HepG2 (cell line): ENCODE measurements around the gene TUBB. TPM values are rescaled to one million over a fixed set of nuclear protein-coding genes. Genes with fewer than 3 reads are reported as not detected.

Source experiments
- EHMT2 ChIP-seq: fragments of 200-600 bp; sonication (generic); IDR thresholded peaks from 2 replicates; pipeline ENCODE4 v1.7.0; 2017; ENCODE audit warnings: antibody characterized with exemption, low read depth, low read length, borderline replicate concordance
- MLLT10 ChIP-seq: sonication (generic); formaldehyde crosslinking; IDR thresholded peaks from 2 replicates; pipeline ENCODE4 v1.4.0; 2020; ENCODE audit warnings: missing genetic modification reagents
- PRPF4 ChIP-seq: fragments of 200-400 bp; formaldehyde crosslinking; IDR thresholded peaks from 2 replicates; pipeline ENCODE4 v1.6.1; 2016; ENCODE audit warnings: low read length, low read depth; ENCODE audit not compliant: poor library complexity, severe bottlenecking
- RAD51 ChIP-seq: fragments of 450-650 bp; IDR thresholded peaks from 2 replicates; pipeline ENCODE4 v1.6.1; 2016; ENCODE audit warnings: borderline replicate concordance
- RBAK ChIP-seq: sonication (generic); formaldehyde crosslinking; IDR thresholded peaks from 2 replicates; pipeline ENCODE4 v1.5.1; 2020; ENCODE audit warnings: mild to moderate bottlenecking, missing genetic modification reagents
- ZIK1 ChIP-seq: sonication (generic); formaldehyde crosslinking; IDR thresholded peaks from 2 replicates; pipeline ENCODE4 v1.5.0; 2020; ENCODE audit warnings: mild to moderate bottlenecking, low read depth, missing genetic modification reagents, borderline replicate concordance
- ZMYM2 ChIP-seq: sonication (generic); formaldehyde crosslinking; IDR thresholded peaks from 2 replicates; pipeline ENCODE4 v1.8.0; 2022; ENCODE audit warnings: mild to moderate bottlenecking, missing genetic modification reagents
- ZNF136 ChIP-seq: sonication (generic); formaldehyde crosslinking; IDR thresholded peaks from 2 replicates; pipeline ENCODE4 v1.8.1; 2022; ENCODE audit warnings: low read depth, mild to moderate bottlenecking, moderate library complexity, missing genetic modification reagents
- ZNF292 ChIP-seq: sonication (generic); formaldehyde crosslinking; IDR thresholded peaks from 2 replicates; pipeline ENCODE4 v1.8.1; 2022; ENCODE audit warnings: mild to moderate bottlenecking, low read depth, missing genetic modification reagents, borderline replicate concordance
- ZNF547 ChIP-seq: sonication (generic); formaldehyde crosslinking; IDR thresholded peaks from 2 replicates; pipeline ENCODE4 v1.5.1; 2020; ENCODE audit warnings: mild to moderate bottlenecking, missing genetic modification reagents
- ZNF792 ChIP-seq: IDR thresholded peaks from 2 replicates; pipeline ENCODE4 v1.6.1; 2016
- ZSCAN22 ChIP-seq: sonication (generic); formaldehyde crosslinking; IDR thresholded peaks from 2 replicates; pipeline ENCODE4 v1.4.0; 2020; ENCODE audit warnings: mild to moderate bottlenecking, missing genetic modification reagents
- polyA plus RNA-seq, 8 experiments: library from polyadenylated mRNA; depleted of rRNA in 3 of 8; stranded (reverse) in 7 of 8; unstranded in 1 of 8; fragments of >200 nt; fragmentation: Illumina TruSeq in 4 of 8; extraction: Trizol in 4 of 8; gene quantifications; 2 replicates each; pipeline versions ENCODE4 v1.2.1 to v1.2.3, GENCODE V29; 2011 to 2016; ENCODE audit warnings: low read depth in 4 of 8, missing spikeins in 1 of 8, mixed read lengths in 1 of 8; ENCODE audit not compliant: insufficient read depth in 1 of 8
- total RNA-seq, 5 experiments: library from RNA; depleted of rRNA; stranded (reverse); fragments of >200 nt; fragmentation: Illumina TruSeq; extraction: Trizol; gene quantifications; 2 replicates each; pipeline ENCODE4 v1.2.3, GENCODE V29; 2016; ENCODE audit warnings: low read depth in 1 of 5
- TF ChIP-seq, protein P1 (sequence below): sonication (generic); formaldehyde crosslinking; IDR thresholded peaks from 2 replicates; pipeline ENCODE4 v1.9.0; 2021; ENCODE audit warnings: missing genetic modification reagents, borderline replicate concordance
- TF ChIP-seq, protein P2 (sequence below): sonication (generic); formaldehyde crosslinking; IDR thresholded peaks from 2 replicates; pipeline ENCODE4 v1.5.0; 2020; ENCODE audit warnings: mild to moderate bottlenecking, missing genetic modification reagents
- TF ChIP-seq, protein P3 (sequence below): sonication (generic); formaldehyde crosslinking; IDR thresholded peaks from 2 replicates; pipeline ENCODE4 v1.4.0; 2020; ENCODE audit warnings: missing genetic modification reagents, borderline replicate concordance
- TF ChIP-seq, protein P4 (sequence below): sonication (generic); formaldehyde crosslinking; IDR thresholded peaks from 2 replicates; pipeline ENCODE4 v1.8.0; 2022; ENCODE audit warnings: low read depth, missing genetic modification reagents
- TF ChIP-seq, protein P5 (sequence below): sonication (generic); formaldehyde crosslinking; IDR thresholded peaks from 2 replicates; pipeline ENCODE4 v1.4.0; 2020; ENCODE audit warnings: missing genetic modification reagents
- TF ChIP-seq, protein P6 (sequence below): IDR thresholded peaks from 2 replicates; pipeline ENCODE4 v1.6.1; 2016; ENCODE audit warnings: low read depth, control low read depth

TUBB gene
- total and polyA plus RNA-seq, 2 of the 13 experiments (the other 11 are each of a cell fraction or from before 2014, with no cell fraction given) = 911 to 1,163 TPM

DNA sequence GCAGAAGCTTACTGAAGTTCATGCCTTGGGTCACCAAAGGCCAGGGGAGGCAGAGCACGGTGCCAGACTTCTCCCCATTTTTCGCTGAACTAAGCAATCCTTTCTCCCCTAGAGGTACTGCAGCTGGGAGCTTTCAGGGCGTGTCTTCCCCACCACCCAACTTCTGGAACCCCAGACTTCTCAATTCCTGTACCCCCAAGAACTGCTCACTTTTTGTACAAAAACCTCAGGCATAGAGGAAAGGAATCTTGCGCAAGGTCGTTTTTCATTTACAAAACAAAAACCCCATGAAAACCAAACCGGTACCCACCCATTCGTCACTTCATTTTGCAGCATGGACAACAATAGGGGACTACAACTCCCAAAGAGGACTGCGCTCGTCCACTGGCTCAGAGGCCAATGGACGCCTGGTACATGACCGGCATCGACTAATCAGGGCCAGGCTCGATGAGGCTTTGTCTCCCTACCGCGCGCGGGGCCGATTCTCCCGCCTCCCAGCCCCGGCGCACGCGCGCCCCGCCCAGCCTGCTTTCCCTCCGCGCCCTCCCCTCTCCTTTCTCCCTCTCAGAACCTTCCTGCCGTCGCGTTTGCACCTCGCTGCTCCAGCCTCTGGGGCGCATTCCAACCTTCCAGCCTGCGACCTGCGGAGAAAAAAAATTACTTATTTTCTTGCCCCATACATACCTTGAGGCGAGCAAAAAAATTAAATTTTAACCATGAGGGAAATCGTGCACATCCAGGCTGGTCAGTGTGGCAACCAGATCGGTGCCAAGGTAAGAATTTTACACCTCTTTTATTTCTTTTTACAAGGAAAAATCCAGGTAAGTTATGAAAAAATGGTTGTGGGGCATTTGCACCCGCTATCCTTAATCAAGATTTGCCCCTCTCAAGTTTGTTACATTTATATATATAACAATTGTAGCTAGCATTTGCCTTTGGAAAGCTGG is at the start of gene TUBB (continued):
- TF ChIP-seq ZNF136 (CRISPR knock-in tag) = no peak
- peak; percentile 83; the same call in 1 of the 2 replicates for TF ChIP-seq MLLT10 (CRISPR knock-in tag)
- no peak for TF ChIP-seq ZMYM2 (CRISPR knock-in tag)
- no peak; the same call in 1 of the 2 replicates for TF ChIP-seq EHMT2
- peak; percentile 17; the same call in 1 of the 2 replicates for TF ChIP-seq ZIK1 (CRISPR knock-in tag)
- no peak; the same call in 1 of the 2 replicates for TF ChIP-seq ZNF792 (CRISPR knock-in tag)
- TF ChIP-seq RBAK (CRISPR knock-in tag) = no peak
- no peak for TF ChIP-seq ZNF547 (CRISPR knock-in tag)
- TF ChIP-seq, protein P1, sequence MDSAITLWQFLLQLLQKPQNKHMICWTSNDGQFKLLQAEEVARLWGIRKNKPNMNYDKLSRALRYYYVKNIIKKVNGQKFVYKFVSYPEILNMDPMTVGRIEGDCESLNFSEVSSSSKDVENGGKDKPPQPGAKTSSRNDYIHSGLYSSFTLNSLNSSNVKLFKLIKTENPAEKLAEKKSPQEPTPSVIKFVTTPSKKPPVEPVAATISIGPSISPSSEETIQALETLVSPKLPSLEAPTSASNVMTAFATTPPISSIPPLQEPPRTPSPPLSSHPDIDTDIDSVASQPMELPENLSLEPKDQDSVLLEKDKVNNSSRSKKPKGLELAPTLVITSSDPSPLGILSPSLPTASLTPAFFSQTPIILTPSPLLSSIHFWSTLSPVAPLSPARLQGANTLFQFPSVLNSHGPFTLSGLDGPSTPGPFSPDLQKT (CRISPR knock-in tag) = no peak
- TF ChIP-seq, protein P2, sequence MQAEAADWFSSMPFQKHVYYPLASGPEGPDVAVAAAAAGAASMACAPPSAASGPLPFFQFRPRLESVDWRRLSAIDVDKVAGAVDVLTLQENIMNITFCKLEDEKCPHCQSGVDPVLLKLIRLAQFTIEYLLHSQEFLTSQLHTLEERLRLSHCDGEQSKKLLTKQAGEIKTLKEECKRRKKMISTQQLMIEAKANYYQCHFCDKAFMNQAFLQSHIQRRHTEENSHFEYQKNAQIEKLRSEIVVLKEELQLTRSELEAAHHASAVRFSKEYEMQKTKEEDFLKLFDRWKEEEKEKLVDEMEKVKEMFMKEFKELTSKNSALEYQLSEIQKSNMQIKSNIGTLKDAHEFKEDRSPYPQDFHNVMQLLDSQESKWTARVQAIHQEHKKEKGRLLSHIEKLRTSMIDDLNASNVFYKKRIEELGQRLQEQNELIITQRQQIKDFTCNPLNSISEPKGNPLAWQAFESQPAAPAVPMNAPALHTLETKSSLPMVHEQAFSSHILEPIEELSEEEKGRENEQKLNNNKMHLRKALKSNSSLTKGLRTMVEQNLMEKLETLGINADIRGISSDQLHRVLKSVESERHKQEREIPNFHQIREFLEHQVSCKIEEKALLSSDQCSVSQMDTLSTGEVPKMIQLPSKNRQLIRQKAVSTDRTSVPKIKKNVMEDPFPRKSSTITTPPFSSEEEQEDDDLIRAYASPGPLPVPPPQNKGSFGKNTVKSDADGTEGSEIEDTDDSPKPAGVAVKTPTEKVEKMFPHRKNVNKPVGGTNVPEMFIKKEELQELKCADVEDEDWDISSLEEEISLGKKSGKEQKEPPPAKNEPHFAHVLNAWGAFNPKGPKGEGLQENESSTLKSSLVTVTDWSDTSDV (CRISPR knock-in tag) = no peak
- no peak for TF ChIP-seq RAD51
- no peak for TF ChIP-seq ZSCAN22
- TF ChIP-seq, protein P3, sequence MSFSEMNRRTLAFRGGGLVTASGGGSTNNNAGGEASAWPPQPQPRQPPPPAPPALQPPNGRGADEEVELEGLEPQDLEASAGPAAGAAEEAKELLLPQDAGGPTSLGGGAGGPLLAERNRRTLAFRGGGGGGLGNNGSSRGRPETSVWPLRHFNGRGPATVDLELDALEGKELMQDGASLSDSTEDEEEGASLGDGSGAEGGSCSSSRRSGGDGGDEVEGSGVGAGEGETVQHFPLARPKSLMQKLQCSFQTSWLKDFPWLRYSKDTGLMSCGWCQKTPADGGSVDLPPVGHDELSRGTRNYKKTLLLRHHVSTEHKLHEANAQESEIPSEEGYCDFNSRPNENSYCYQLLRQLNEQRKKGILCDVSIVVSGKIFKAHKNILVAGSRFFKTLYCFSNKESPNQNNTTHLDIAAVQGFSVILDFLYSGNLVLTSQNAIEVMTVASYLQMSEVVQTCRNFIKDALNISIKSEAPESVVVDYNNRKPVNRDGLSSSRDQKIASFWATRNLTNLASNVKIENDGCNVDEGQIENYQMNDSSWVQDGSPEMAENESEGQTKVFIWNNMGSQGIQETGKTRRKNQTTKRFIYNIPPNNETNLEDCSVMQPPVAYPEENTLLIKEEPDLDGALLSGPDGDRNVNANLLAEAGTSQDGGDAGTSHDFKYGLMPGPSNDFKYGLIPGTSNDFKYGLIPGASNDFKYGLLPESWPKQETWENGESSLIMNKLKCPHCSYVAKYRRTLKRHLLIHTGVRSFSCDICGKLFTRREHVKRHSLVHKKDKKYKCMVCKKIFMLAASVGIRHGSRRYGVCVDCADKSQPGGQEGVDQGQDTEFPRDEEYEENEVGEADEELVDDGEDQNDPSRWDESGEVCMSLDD (CRISPR knock-in tag) = peak; percentile 35; the same call in 1 of the 2 replicates
- no peak for TF ChIP-seq PRPF4
- TF ChIP-seq, protein P4, sequence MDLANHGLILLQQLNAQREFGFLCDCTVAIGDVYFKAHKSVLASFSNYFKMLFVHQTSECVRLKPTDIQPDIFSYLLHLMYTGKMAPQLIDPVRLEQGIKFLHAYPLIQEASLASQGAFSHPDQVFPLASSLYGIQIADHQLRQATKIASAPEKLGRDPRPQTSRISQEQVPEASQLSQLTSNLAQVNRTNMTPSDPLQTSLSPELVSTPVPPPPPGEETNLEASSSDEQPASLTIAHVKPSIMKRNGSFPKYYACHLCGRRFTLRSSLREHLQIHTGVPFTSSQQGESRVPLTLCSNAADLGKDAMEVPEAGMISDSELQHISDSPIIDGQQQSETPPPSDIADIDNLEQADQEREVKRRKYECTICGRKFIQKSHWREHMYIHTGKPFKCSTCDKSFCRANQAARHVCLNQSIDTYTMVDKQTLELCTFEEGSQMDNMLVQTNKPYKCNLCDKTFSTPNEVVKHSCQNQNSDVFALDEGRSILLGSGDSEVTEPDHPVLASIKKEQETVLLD (CRISPR knock-in tag) = no peak
- TF ChIP-seq, protein P5, sequence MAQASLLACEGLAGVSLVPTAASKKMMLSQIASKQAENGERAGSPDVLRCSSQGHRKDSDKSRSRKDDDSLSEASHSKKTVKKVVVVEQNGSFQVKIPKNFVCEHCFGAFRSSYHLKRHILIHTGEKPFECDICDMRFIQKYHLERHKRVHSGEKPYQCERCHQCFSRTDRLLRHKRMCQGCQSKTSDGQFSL = peak; percentile 62; the same call in 1 of the 2 replicates
- TF ChIP-seq, protein P6, sequence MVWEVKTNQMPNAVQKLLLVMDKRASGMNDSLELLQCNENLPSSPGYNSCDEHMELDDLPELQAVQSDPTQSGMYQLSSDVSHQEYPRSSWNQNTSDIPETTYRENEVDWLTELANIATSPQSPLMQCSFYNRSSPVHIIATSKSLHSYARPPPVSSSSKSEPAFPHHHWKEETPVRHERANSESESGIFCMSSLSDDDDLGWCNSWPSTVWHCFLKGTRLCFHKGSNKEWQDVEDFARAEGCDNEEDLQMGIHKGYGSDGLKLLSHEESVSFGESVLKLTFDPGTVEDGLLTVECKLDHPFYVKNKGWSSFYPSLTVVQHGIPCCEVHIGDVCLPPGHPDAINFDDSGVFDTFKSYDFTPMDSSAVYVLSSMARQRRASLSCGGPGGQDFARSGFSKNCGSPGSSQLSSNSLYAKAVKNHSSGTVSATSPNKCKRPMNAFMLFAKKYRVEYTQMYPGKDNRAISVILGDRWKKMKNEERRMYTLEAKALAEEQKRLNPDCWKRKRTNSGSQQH (CRISPR knock-in tag) = no peak; the same call in 1 of the 2 replicates
- no peak for TF ChIP-seq ZNF292 (CRISPR knock-in tag)
